H1 (cell line): ENCODE measurements around the gene MTG1. TPM values are rescaled to one million over a fixed set of nuclear protein-coding genes. Genes with fewer than 3 reads are reported as not detected.

Experiments used
- GABPA ChIP-seq: IDR thresholded peaks from 2 replicates; pipeline ENCODE4 v1.6.1; 2011; ENCODE audit warnings: mild to moderate bottlenecking, low read length, moderate library complexity, borderline replicate concordance; ENCODE audit not compliant: insufficient read depth
- KDM1A ChIP-seq: fragments of 200-600, 300-600 bp; sonication (generic); IDR thresholded peaks from 2 replicates; pipeline ENCODE4 v1.7.1; 2016; ENCODE audit warnings: mild to moderate bottlenecking, low read length, borderline replicate concordance
- YY1 ChIP-seq: IDR thresholded peaks from 2 replicates; pipeline ENCODE4 v1.6.1; 2011; ENCODE audit warnings: low read depth, mild to moderate bottlenecking, low read length
- polyA plus RNA-seq, 7 experiments: library from polyadenylated mRNA; depleted of rRNA in 3 of 7; stranded (reverse) in 5 of 7; unstranded in 2 of 7; fragments of >200 nt in 5 of 7; fragments of 200-250 nt in 2 of 7; gene quantifications; 1 replicate in 5 of 7; 2 replicates in 1 of 7; 4 replicates in 1 of 7; pipeline versions ENCODE4 v1.2.1 to v1.2.3, GENCODE V29; 2011 to 2013; ENCODE audit warnings: missing spikeins in 2 of 7, mixed read lengths in 2 of 7
- total RNA-seq: library from RNA; stranded (reverse); fragmentation: NEBNext Ultra II Directional; extraction: Animal tissue kit (Norgen Biotek cat#: 25700); gene quantifications from 2 replicates; pipeline ENCODE4 v1.2.1, GENCODE V29; 2021
- TF ChIP-seq, protein P1 (sequence below): fragments of 300-600 bp; sonication (generic); IDR thresholded peaks from 2 replicates; pipeline ENCODE4 v1.7.1; 2012; ENCODE audit warnings: low read length, moderate library complexity, mild to moderate bottlenecking, inconsistent platforms; ENCODE audit not compliant: insufficient replicate concordance

Gene MTG1
- total and polyA plus RNA-seq, 2 of the 8 experiments (the other 6 are each of a cell fraction or from before 2014, with no cell fraction given), result 56.6 to 81.6 TPM

DNA sequence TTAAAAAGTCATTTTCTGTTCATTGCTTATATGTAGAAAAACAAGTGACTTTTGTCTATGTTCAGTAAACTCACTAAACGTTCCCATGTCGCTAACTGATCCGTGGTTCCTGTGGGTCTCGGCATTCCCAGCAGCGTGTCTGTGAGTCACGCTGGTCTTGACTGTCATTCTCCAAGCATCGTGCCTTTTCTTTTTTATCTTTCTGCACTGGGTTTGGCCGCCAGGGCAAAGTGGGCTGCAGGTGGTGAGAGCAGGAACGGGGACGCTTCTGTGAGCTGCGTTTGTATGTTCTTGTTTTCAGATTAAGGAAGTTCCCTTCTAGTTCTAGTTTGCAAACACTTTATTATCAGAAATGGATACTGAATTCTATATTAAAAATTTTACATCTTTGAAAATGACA is 53.0 kb downstream of the MTG1 start (continued):
- TF ChIP-seq, protein P1, sequence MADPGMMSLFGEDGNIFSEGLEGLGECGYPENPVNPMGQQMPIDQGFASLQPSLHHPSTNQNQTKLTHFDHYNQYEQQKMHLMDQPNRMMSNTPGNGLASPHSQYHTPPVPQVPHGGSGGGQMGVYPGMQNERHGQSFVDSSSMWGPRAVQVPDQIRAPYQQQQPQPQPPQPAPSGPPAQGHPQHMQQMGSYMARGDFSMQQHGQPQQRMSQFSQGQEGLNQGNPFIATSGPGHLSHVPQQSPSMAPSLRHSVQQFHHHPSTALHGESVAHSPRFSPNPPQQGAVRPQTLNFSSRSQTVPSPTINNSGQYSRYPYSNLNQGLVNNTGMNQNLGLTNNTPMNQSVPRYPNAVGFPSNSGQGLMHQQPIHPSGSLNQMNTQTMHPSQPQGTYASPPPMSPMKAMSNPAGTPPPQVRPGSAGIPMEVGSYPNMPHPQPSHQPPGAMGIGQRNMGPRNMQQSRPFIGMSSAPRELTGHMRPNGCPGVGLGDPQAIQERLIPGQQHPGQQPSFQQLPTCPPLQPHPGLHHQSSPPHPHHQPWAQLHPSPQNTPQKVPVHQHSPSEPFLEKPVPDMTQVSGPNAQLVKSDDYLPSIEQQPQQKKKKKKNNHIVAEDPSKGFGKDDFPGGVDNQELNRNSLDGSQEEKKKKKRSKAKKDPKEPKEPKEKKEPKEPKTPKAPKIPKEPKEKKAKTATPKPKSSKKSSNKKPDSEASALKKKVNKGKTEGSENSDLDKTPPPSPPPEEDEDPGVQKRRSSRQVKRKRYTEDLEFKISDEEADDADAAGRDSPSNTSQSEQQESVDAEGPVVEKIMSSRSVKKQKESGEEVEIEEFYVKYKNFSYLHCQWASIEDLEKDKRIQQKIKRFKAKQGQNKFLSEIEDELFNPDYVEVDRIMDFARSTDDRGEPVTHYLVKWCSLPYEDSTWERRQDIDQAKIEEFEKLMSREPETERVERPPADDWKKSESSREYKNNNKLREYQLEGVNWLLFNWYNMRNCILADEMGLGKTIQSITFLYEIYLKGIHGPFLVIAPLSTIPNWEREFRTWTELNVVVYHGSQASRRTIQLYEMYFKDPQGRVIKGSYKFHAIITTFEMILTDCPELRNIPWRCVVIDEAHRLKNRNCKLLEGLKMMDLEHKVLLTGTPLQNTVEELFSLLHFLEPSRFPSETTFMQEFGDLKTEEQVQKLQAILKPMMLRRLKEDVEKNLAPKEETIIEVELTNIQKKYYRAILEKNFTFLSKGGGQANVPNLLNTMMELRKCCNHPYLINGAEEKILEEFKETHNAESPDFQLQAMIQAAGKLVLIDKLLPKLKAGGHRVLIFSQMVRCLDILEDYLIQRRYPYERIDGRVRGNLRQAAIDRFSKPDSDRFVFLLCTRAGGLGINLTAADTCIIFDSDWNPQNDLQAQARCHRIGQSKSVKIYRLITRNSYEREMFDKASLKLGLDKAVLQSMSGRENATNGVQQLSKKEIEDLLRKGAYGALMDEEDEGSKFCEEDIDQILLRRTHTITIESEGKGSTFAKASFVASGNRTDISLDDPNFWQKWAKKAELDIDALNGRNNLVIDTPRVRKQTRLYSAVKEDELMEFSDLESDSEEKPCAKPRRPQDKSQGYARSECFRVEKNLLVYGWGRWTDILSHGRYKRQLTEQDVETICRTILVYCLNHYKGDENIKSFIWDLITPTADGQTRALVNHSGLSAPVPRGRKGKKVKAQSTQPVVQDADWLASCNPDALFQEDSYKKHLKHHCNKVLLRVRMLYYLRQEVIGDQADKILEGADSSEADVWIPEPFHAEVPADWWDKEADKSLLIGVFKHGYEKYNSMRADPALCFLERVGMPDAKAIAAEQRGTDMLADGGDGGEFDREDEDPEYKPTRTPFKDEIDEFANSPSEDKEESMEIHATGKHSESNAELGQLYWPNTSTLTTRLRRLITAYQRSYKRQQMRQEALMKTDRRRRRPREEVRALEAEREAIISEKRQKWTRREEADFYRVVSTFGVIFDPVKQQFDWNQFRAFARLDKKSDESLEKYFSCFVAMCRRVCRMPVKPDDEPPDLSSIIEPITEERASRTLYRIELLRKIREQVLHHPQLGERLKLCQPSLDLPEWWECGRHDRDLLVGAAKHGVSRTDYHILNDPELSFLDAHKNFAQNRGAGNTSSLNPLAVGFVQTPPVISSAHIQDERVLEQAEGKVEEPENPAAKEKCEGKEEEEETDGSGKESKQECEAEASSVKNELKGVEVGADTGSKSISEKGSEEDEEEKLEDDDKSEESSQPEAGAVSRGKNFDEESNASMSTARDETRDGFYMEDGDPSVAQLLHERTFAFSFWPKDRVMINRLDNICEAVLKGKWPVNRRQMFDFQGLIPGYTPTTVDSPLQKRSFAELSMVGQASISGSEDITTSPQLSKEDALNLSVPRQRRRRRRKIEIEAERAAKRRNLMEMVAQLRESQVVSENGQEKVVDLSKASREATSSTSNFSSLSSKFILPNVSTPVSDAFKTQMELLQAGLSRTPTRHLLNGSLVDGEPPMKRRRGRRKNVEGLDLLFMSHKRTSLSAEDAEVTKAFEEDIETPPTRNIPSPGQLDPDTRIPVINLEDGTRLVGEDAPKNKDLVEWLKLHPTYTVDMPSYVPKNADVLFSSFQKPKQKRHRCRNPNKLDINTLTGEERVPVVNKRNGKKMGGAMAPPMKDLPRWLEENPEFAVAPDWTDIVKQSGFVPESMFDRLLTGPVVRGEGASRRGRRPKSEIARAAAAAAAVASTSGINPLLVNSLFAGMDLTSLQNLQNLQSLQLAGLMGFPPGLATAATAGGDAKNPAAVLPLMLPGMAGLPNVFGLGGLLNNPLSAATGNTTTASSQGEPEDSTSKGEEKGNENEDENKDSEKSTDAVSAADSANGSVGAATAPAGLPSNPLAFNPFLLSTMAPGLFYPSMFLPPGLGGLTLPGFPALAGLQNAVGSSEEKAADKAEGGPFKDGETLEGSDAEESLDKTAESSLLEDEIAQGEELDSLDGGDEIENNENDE, result no peak
- TF ChIP-seq KDM1A (no peak), YY1 (no peak), GABPA (no peak)
